HEK293T (cell line): ENCODE measurements around the gene FBXL7.

ENCODE experiments used
- CTCF ChIA-PET: fragments of 350-600 bp; formaldehyde crosslinking; extraction: SDS; loops from one replicate; lab custom pipeline; 2021; ENCODE audit warnings: antibody characterized with exemption, inconsistent platforms; lab: Yijun Ruan, JAX
- POLR2A ChIA-PET: fragments of 350-600 bp; formaldehyde crosslinking; extraction: SDS; loops from one replicate; lab custom pipeline; 2020; ENCODE audit warnings: antibody characterized with exemption, inconsistent platforms; lab: Yijun Ruan, JAX
- DNase-seq: peaks from one replicate; pipeline ENCODE4 v3.0.0; 2012; ENCODE audit warnings: mixed read lengths; ENCODE audit errors: extremely low spot score
- ARNT ChIP-seq: fragments of 450-650 bp; IDR thresholded peaks from 2 replicates; pipeline ENCODE4 v1.6.1; 2017; ENCODE audit warnings: mild to moderate bottlenecking
- BHLHE40 ChIP-seq: fragments of 450-650 bp; IDR thresholded peaks from 2 replicates; pipeline ENCODE4 v1.6.1; 2016; ENCODE audit warnings: mild to moderate bottlenecking, moderate library complexity, borderline replicate concordance
- CTBP1 ChIP-seq: fragments of 450-650 bp; IDR thresholded peaks from 2 replicates; pipeline ENCODE4 v1.6.1; 2016; ENCODE audit warnings: borderline replicate concordance
- ELF4 ChIP-seq: fragments of 450-650 bp; IDR thresholded peaks from 2 replicates; pipeline ENCODE4 v1.6.1; 2017; ENCODE audit warnings: antibody characterized with exemption
- FOXA1 ChIP-seq: fragments of 450-650 bp; IDR thresholded peaks from 2 replicates; pipeline ENCODE4 v1.6.1; 2016; ENCODE audit warnings: mild to moderate bottlenecking
- FOXK2 ChIP-seq: fragments of 450-650 bp; IDR thresholded peaks from 2 replicates; pipeline ENCODE4 v1.6.1; 2016; ENCODE audit warnings: mild to moderate bottlenecking
- FOXM1 ChIP-seq: fragments of 450-650 bp; IDR thresholded peaks from 2 replicates; pipeline ENCODE4 v1.6.1; 2017; ENCODE audit warnings: mild to moderate bottlenecking, borderline replicate concordance
- HDGF ChIP-seq: fragments of 450-650 bp; IDR thresholded peaks from 2 replicates; pipeline ENCODE4 v1.6.1; 2017; ENCODE audit warnings: antibody characterized with exemption, borderline replicate concordance
- L3MBTL2 ChIP-seq: fragments of 450-650 bp; conservative IDR thresholded peaks from 2 replicates; pipeline ENCODE4 v1.6.1; 2016; ENCODE audit warnings: mild to moderate bottlenecking
- LEF1 ChIP-seq: fragments of 450-650 bp; IDR thresholded peaks from 2 replicates; pipeline ENCODE4 v1.6.1; 2017; ENCODE audit warnings: mild to moderate bottlenecking, borderline replicate concordance
- NFRKB ChIP-seq: fragments of 450-650 bp; IDR thresholded peaks from 2 replicates; pipeline ENCODE4 v1.6.1; 2016; ENCODE audit warnings: mild to moderate bottlenecking, moderate library complexity
- PKNOX1 ChIP-seq: fragments of 450-650 bp; IDR thresholded peaks from 2 replicates; pipeline ENCODE4 v1.6.1; 2016
- SP1 ChIP-seq: fragments of 450-650 bp; IDR thresholded peaks from 2 replicates; pipeline ENCODE4 v1.6.1; 2017
- SUZ12 ChIP-seq: fragments of 450-650 bp; IDR thresholded peaks from 2 replicates; pipeline ENCODE4 v1.6.1; 2016; ENCODE audit warnings: mild to moderate bottlenecking
- TARDBP ChIP-seq: fragments of 450-650 bp; IDR thresholded peaks from 2 replicates; pipeline ENCODE4 v1.6.1; 2016
- ZNF384 ChIP-seq: fragments of 450-650 bp; IDR thresholded peaks from 2 replicates; pipeline ENCODE4 v1.6.1; 2016

The FBXL7 gene

GRCh38 chr5:15594977-15595568 lies 95.1 kb downstream of the FBXL7 start:
- ChIA-PET CTCF (no interaction called here), POLR2A (no interaction called here)
- TF ChIP-seq SUZ12 (no peak), FOXK2 (no peak), L3MBTL2 (no peak), HDGF (no peak), PKNOX1 (no peak), CTBP1 (no peak), SP1 (no peak), FOXA1 (no peak), ARNT (no peak), ZNF384 (no peak), LEF1 (no peak), FOXM1 (no peak), BHLHE40 (no peak), ELF4 (no peak), TARDBP (no peak)
- no peak for DNase-seq

- CTCF ChIA-PET: no interaction called here
- POLR2A ChIA-PET: no interaction called here
- DNase-seq: no peak
- TF ChIP-seq CTBP1 (no peak), FOXM1 (no peak), ARNT (no peak), L3MBTL2 (no peak), ELF4 (no peak), SUZ12 (no peak), BHLHE40 (no peak), LEF1 (no peak), FOXK2 (no peak), PKNOX1 (no peak), TARDBP (no peak), ZNF384 (no peak), FOXA1 (no peak), HDGF (no peak)
These were observed 95.9 kb downstream of the FBXL7 start for GRCh38 chr5:15595929-15596328.

- ChIA-PET POLR2A (no interaction called here), CTCF (no interaction called here)
- no peak for DNase-seq
- TF ChIP-seq BHLHE40 (no peak), TARDBP (no peak)
These were observed 97.0 kb downstream of the FBXL7 start for GRCh38 chr5:15596936-15597335.

GRCh38 chr5:15597804-15598203 lies 97.8 kb downstream of the FBXL7 start:
- CTCF ChIA-PET: interaction anchor here (1.3 kb wide), 1 partner anchor 97 kb away, joined by 4 read pairs; no protein-coding TSS in a partner anchor
- POLR2A ChIA-PET: no interaction called here
- no peak for DNase-seq
- no peak for TF ChIP-seq ZNF384
- no peak for TF ChIP-seq HDGF
- no peak for TF ChIP-seq CTBP1
- no peak for TF ChIP-seq FOXM1
- TF ChIP-seq LEF1: no peak
- no peak for TF ChIP-seq SP1
- TF ChIP-seq PKNOX1: no peak
- no peak for TF ChIP-seq FOXK2
- TF ChIP-seq FOXA1: no peak
- no peak for TF ChIP-seq TARDBP
- TF ChIP-seq L3MBTL2: no peak
- TF ChIP-seq NFRKB: no peak
- TF ChIP-seq ARNT: no peak
- TF ChIP-seq ELF4: no peak
- TF ChIP-seq BHLHE40: no peak
- no peak for TF ChIP-seq SUZ12

GRCh38 chr5:15598294-15598902 lies 98.4 kb downstream of the FBXL7 start:
- CTCF ChIA-PET: interaction anchor here (1.0 to 1.3 kb wide), 3 partner anchors 45 to 227 kb away, joined by 3 to 5 read pairs (median 4); no protein-coding TSS in a partner anchor
- POLR2A ChIA-PET: no interaction called here
- TF ChIP-seq L3MBTL2 (no peak), FOXA1 (no peak), TARDBP (no peak), FOXK2 (no peak), SUZ12 (no peak), HDGF (no peak), ELF4 (no peak), PKNOX1 (no peak), ARNT (no peak), LEF1 (no peak), ZNF384 (no peak), BHLHE40 (no peak)
- DNase-seq: peak; percentile 8

GRCh38 chr5:15600035-15600434 lies 100.1 kb downstream of the FBXL7 start:
- POLR2A ChIA-PET: no interaction called here

More at GRCh38 chr5:15600035-15600434, 100.1 kb downstream of the FBXL7 start:
- TF ChIP-seq CTBP1 (no peak), PKNOX1 (no peak), ELF4 (no peak), ARNT (no peak), SP1 (no peak), L3MBTL2 (no peak), HDGF (no peak), FOXM1 (no peak)
- DNase-seq: no peak
- CTCF ChIA-PET: interaction anchor here (1.0 kb wide), 1 partner anchor 12 kb away, joined by 3 read pairs; no protein-coding TSS in a partner anchor
